GM12878 (cell line): ENCODE data around the gene MAN2A1. TPM values are rescaled to one million over a fixed set of nuclear protein-coding genes. Genes with fewer than 3 reads are reported as not detected.
A peak's percentile ranks its signal among the peaks of the same experiment; 100 is the strongest.

Source experiments
- ATAC-seq: fragments of 200-7000 bp; cut with Tn5 transposase; 3 replicates; pipeline ENCODE4 v1.9.1; 2020; ENCODE audit warnings: mild to moderate bottlenecking, moderate library complexity
- BruUV-seq: library from RNA; stranded (reverse); fragments of 400-500 nt; replicated peaks from 2 replicates; lab custom pipeline; 2021; lab: Mats Ljungman, UMichigan
- CTCF ChIA-PET: fragments of 300-600 bp; sonication (Branson Sonifier 250); formaldehyde crosslinking; extraction: SDS; loops from one replicate; lab custom pipeline; 2021; ENCODE audit warnings: inconsistent platforms; lab: Yijun Ruan, JAX
- POLR2A ChIA-PET: fragments of 350-600 bp; formaldehyde crosslinking; extraction: SDS; loops from one replicate; lab custom pipeline; 2021; ENCODE audit warnings: inconsistent platforms; lab: Charles Lee
- RAD21 ChIA-PET: fragments of 300-600 bp; sonication (Branson Sonifier 250); formaldehyde crosslinking; loops from one replicate; lab custom pipeline; 2023; ENCODE audit warnings: antibody characterized with exemption; ENCODE audit not compliant: unreplicated experiment; lab: Charles Lee
- SMC1A ChIA-PET: fragments of 300-600 bp; sonication (Branson Sonifier 250); formaldehyde crosslinking; loops from one replicate; lab custom pipeline; 2023; ENCODE audit not compliant: unreplicated experiment, uncharacterized antibody; lab: Charles Lee
- DNase-seq: peaks from one replicate; pipeline ENCODE4 v3.0.0-alpha.2; 2011; ENCODE audit warnings: low read depth, low spot score
- FAIRE-seq: peaks from 3 replicates; lab custom pipeline; 2011; peaks lifted over from hg19 to GRCh38; lab: Jason Lieb, UNC
- H2AFZ ChIP-seq: 2 replicates; pipeline ENCODE4 v1.6.0; 2011; ENCODE audit warnings: low read depth, low read length, control low read depth; ENCODE audit not compliant: control insufficient read depth
- H3K27ac ChIP-seq: 2 replicates; pipeline ENCODE4 v1.5.1; 2011; ENCODE audit warnings: control low read depth; ENCODE audit not compliant: control insufficient read depth, insufficient read depth
- H3K27me3 ChIP-seq, 2 experiments: replicated peaks in 1 of 2; 2 replicates each; pipeline versions ENCODE4 v1.6.0 to v1.6.1; 2011; ENCODE audit warnings: low read length in 1 of 2; ENCODE audit not compliant: control insufficient read depth in 2 of 2, insufficient read depth in 2 of 2
- H3K36me3 ChIP-seq, 2 experiments: 2 replicates each; pipeline ENCODE4 v1.5.1; 2011; ENCODE audit warnings: low read length in 1 of 2; ENCODE audit not compliant: control insufficient read depth in 2 of 2, insufficient read depth in 2 of 2
- H3K4me1 ChIP-seq: 2 replicates; pipeline ENCODE4 v1.6.1; 2011; ENCODE audit warnings: mild to moderate bottlenecking, low read length, moderate library complexity, mixed read lengths; ENCODE audit not compliant: control insufficient read depth, insufficient read depth
- H3K4me2 ChIP-seq: 2 replicates; pipeline ENCODE4 v1.6.0; 2011; ENCODE audit warnings: control low read depth; ENCODE audit not compliant: control insufficient read depth, insufficient read depth
- H3K4me3 ChIP-seq: fragments of 200-600 bp; sonication (generic); 2 replicates; pipeline ENCODE4 v1.5.1; 2016
- H3K79me2 ChIP-seq: 2 replicates; pipeline ENCODE4 v1.6.0; 2011; ENCODE audit warnings: low read length; ENCODE audit not compliant: control insufficient read depth, insufficient read depth
- H3K9ac ChIP-seq: 2 replicates; pipeline ENCODE4 v1.8.0; 2011; ENCODE audit warnings: low read length, control low read depth, mixed read lengths; ENCODE audit not compliant: control insufficient read depth, insufficient read depth
- H3K9me3 ChIP-seq: replicated peaks from 3 replicates; pipeline ENCODE4 v1.5.1; 2011; ENCODE audit warnings: mild to moderate bottlenecking, low read length; ENCODE audit not compliant: control insufficient read depth, insufficient read depth
- H4K20me1 ChIP-seq: 2 replicates; pipeline ENCODE4 v1.6.0; 2011; ENCODE audit not compliant: control insufficient read depth, insufficient read depth
- FOXM1 ChIP-seq: IDR thresholded peaks from 2 replicates; pipeline ENCODE4 v1.6.1; 2012; ENCODE audit warnings: low read depth, mild to moderate bottlenecking, inconsistent platforms, low read length, moderate library complexity
- JUND ChIP-seq: IDR thresholded peaks from 2 replicates; pipeline ENCODE4 v1.6.1; 2012; ENCODE audit warnings: low read depth, mild to moderate bottlenecking, low read length, improper control_type of control experiment, moderate library complexity
- KAT2A ChIP-seq: conservative IDR thresholded peaks from 2 replicates; pipeline ENCODE4 v1.6.1; 2011; ENCODE audit warnings: low read depth, low read length; ENCODE audit not compliant: control insufficient read depth
- TARDBP ChIP-seq: IDR thresholded peaks from 2 replicates; pipeline ENCODE4 v1.6.1; 2016; ENCODE audit warnings: borderline replicate concordance
- ZNF217 ChIP-seq: fragments of 450-650 bp; IDR thresholded peaks from 2 replicates; pipeline ENCODE4 v1.6.1; 2017; ENCODE audit warnings: antibody characterized with exemption, mild to moderate bottlenecking
- WGBS: methylation state at CpG from one replicate; pipeline ENCODE4 v1.1.6; 2016; ENCODE audit warnings: low lambda C conversion rate; ENCODE audit not compliant: insufficient replicate concordance, insufficient coverage; ENCODE audit errors: missing lambda C conversion rate; 5-methylcytosine and 5-hydroxymethylcytosine counted together
- in situ Hi-C: fragments of 300-500 bp; cut with MboI; formaldehyde crosslinking; loops from 9 replicates; pipeline ENCODE4 v1.14.3; 2018; ENCODE audit warnings: mixed read lengths
- intact Hi-C: fragments of 100-400 bp; cut with micrococcal nuclease; formaldehyde crosslinking; loops from one replicate; pipeline ENCODE4 v1.14.2; 2022; ENCODE audit not compliant: unreplicated experiment
- polyA plus RNA-seq, 11 experiments: library from polyadenylated mRNA; depleted of rRNA in 4 of 11; unstranded in 6 of 11; stranded (reverse) in 5 of 11; fragments of >200 nt; fragmentation: Nextera tagmentation in 4 of 11; fragmentation: Illumina TruSeq in 1 of 11; extraction: Ambion mirVana in 4 of 11; extraction: Trizol in 1 of 11; gene quantifications; 1 replicate in 1 of 11; 2 replicates in 10 of 11; pipeline versions ENCODE4 v1.2.1 to v1.2.3, GENCODE V29; 2011 to 2016; ENCODE audit warnings: inconsistent platforms in 2 of 11, missing spikeins in 2 of 11, low read depth in 1 of 11
- total RNA-seq, 4 experiments: library from RNA; depleted of rRNA in 3 of 4; stranded (reverse); fragments of >200 nt in 3 of 4; fragmentation: Illumina TruSeq in 1 of 4; extraction: Trizol in 1 of 4; gene quantifications; 2 replicates each; pipeline versions ENCODE4 v1.2.1 to v1.2.3, GENCODE V29; 2013 to 2021
- TF ChIP-seq, protein P1 (sequence below): IDR thresholded peaks from 2 replicates; pipeline ENCODE4 v1.6.1; 2012; ENCODE audit warnings: improper control_type of control experiment, low read depth, low read length; ENCODE audit not compliant: insufficient replicate concordance
- TF ChIP-seq, protein P2 (sequence below): fragments of 450-650 bp; IDR thresholded peaks from 2 replicates; pipeline ENCODE4 v1.6.1; 2016; ENCODE audit warnings: mild to moderate bottlenecking
- TF ChIP-seq, protein P3 (sequence below): fragments of 450-650 bp; formaldehyde crosslinking; IDR thresholded peaks from 2 replicates; pipeline ENCODE4 v1.4.0; 2020; ENCODE audit warnings: mild to moderate bottlenecking, moderate library complexity
- TF ChIP-seq, protein P4 (sequence below): IDR thresholded peaks from 2 replicates; pipeline ENCODE4 v1.6.1; 2012; ENCODE audit warnings: low read depth, low read length, improper control_type of control experiment

The MAN2A1 gene
- total and polyA plus RNA-seq, 10 of the 15 experiments (the other 5 are each of a cell fraction or from before 2014, with no cell fraction given), result 4.2 to 27.9 (median 10.5) TPM

DNA sequence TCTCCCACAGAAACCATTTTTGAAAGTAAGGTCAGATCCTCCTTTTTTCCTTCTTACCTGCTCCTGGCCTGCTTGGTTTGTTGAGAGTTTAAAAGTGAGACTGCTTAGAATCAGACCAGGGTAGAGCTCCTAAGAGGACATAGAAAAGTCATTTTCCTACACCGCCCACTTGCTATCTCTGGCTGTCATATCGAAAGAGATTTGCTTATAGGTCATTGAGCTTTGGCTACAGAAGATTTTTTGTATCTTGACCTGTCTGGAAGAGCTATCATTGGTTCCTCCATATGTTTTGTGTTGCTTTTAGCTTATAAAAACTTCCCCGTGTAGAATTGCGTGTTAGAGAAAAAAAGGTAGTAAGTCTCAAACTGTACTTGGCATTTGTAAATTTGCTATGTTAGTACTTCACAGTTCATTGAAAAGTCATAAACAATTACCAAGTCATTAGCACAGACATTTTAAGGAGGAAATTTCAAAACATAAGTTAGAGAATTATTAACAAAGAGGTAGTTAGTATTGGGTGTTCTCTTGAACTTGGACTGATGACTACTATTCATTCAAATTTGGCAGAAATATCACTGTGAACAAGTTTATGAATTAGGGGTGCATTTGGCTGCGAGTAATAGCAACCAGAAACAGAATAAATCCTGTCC is 96.6 kb downstream of the MAN2A1 start (continued):
- TF ChIP-seq, protein P1, sequence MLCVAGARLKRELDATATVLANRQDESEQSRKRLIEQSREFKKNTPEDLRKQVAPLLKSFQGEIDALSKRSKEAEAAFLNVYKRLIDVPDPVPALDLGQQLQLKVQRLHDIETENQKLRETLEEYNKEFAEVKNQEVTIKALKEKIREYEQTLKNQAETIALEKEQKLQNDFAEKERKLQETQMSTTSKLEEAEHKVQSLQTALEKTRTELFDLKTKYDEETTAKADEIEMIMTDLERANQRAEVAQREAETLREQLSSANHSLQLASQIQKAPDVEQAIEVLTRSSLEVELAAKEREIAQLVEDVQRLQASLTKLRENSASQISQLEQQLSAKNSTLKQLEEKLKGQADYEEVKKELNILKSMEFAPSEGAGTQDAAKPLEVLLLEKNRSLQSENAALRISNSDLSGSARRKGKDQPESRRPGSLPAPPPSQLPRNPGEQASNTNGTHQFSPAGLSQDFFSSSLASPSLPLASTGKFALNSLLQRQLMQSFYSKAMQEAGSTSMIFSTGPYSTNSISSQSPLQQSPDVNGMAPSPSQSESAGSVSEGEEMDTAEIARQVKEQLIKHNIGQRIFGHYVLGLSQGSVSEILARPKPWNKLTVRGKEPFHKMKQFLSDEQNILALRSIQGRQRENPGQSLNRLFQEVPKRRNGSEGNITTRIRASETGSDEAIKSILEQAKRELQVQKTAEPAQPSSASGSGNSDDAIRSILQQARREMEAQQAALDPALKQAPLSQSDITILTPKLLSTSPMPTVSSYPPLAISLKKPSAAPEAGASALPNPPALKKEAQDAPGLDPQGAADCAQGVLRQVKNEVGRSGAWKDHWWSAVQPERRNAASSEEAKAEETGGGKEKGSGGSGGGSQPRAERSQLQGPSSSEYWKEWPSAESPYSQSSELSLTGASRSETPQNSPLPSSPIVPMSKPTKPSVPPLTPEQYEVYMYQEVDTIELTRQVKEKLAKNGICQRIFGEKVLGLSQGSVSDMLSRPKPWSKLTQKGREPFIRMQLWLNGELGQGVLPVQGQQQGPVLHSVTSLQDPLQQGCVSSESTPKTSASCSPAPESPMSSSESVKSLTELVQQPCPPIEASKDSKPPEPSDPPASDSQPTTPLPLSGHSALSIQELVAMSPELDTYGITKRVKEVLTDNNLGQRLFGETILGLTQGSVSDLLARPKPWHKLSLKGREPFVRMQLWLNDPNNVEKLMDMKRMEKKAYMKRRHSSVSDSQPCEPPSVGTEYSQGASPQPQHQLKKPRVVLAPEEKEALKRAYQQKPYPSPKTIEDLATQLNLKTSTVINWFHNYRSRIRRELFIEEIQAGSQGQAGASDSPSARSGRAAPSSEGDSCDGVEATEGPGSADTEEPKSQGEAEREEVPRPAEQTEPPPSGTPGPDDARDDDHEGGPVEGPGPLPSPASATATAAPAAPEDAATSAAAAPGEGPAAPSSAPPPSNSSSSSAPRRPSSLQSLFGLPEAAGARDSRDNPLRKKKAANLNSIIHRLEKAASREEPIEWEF, result no peak
- no peak for TF ChIP-seq KAT2A

DNA sequence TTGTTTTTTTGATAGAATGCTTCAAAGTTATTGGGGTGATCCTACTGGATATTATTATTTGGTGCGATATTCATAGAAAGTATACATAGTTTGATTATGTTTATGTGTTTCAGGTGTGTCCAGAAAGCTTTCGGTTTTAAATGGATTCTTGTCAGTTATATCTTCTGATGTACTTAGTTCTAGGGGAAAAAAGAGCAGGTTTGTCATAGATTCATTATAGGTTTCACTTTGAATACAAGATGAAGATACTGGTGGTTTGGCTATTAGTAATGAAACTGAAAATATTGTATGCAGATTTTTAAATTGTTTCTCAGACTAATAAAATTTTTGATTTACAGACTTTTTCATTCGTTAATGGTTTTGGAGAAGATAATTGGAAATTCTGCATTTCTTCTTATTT is 98.9 kb downstream of the MAN2A1 start:
- FAIRE-seq, result peak; percentile 62
- TF ChIP-seq JUND (no peak), TARDBP (no peak), FOXM1 (no peak), ZNF217 (peak; percentile 94; the same call in 1 of the 2 replicates)
- TF ChIP-seq, protein P2, sequence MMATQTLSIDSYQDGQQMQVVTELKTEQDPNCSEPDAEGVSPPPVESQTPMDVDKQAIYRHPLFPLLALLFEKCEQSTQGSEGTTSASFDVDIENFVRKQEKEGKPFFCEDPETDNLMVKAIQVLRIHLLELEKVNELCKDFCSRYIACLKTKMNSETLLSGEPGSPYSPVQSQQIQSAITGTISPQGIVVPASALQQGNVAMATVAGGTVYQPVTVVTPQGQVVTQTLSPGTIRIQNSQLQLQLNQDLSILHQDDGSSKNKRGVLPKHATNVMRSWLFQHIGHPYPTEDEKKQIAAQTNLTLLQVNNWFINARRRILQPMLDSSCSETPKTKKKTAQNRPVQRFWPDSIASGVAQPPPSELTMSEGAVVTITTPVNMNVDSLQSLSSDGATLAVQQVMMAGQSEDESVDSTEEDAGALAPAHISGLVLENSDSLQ, result peak; percentile 23; the same call in 1 of the 2 replicates
- TF ChIP-seq, protein P3, sequence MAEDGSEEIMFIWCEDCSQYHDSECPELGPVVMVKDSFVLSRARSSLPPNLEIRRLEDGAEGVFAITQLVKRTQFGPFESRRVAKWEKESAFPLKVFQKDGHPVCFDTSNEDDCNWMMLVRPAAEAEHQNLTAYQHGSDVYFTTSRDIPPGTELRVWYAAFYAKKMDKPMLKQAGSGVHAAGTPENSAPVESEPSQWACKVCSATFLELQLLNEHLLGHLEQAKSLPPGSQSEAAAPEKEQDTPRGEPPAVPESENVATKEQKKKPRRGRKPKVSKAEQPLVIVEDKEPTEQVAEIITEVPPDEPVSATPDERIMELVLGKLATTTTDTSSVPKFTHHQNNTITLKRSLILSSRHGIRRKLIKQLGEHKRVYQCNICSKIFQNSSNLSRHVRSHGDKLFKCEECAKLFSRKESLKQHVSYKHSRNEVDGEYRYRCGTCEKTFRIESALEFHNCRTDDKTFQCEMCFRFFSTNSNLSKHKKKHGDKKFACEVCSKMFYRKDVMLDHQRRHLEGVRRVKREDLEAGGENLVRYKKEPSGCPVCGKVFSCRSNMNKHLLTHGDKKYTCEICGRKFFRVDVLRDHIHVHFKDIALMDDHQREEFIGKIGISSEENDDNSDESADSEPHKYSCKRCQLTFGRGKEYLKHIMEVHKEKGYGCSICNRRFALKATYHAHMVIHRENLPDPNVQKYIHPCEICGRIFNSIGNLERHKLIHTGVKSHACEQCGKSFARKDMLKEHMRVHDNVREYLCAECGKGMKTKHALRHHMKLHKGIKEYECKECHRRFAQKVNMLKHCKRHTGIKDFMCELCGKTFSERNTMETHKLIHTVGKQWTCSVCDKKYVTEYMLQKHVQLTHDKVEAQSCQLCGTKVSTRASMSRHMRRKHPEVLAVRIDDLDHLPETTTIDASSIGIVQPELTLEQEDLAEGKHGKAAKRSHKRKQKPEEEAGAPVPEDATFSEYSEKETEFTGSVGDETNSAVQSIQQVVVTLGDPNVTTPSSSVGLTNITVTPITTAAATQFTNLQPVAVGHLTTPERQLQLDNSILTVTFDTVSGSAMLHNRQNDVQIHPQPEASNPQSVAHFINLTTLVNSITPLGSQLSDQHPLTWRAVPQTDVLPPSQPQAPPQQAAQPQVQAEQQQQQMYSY (CRISPR knock-in tag), result no peak
- TF ChIP-seq, protein P4, sequence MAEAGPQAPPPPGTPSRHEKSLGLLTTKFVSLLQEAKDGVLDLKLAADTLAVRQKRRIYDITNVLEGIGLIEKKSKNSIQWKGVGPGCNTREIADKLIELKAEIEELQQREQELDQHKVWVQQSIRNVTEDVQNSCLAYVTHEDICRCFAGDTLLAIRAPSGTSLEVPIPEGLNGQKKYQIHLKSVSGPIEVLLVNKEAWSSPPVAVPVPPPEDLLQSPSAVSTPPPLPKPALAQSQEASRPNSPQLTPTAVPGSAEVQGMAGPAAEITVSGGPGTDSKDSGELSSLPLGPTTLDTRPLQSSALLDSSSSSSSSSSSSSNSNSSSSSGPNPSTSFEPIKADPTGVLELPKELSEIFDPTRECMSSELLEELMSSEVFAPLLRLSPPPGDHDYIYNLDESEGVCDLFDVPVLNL, result no peak

More for the DNA sequence above, 98.9 kb downstream of the MAN2A1 start:
- ChIA-PET RAD21 (interaction anchor here (1.1 kb wide), 1 partner anchor 96 kb away, joined by 4 read pairs; no protein-coding TSS in a partner anchor), SMC1A (interaction anchor here (0.9 to 1.4 kb wide), 3 partner anchors 13 to 93 kb away, joined by 3 to 6 read pairs (median 3); no protein-coding TSS in a partner anchor), POLR2A (interaction anchor here (0.6 kb wide), 1 partner anchor 74 kb away, joined by 4 read pairs; no protein-coding TSS in a partner anchor), CTCF (interaction anchor here (0.6 to 1.0 kb wide), 4 partner anchors 12 to 100 kb away, joined by 3 to 4 read pairs (median 3); partner anchors contain the start of gene MAN2A1)
- no TSS peak for BruUV-seq
- Histone ChIP-seq H3K4me3 (0 out of 2 replicates have a peak overlapping the region, but pooled peaks have one; percentile 13), H3K9me3 (no peaks in the 10 kb centered on the region), H3K4me2 (no peak overlapping the region), H3K36me3 (no peaks in the 10 kb centered on the region; a peak in 1 of 4 replicates), H2AFZ (no peak overlapping the region), H3K27ac (no peak overlapping the region), H3K79me2 (no peaks in the 10 kb centered on the region), H3K9ac (no peak overlapping the region), H3K4me1 (no peaks in the 10 kb centered on the region), H4K20me1 (no peaks in the 10 kb centered on the region), H3K27me3 (no peaks in the 10 kb centered on the region)
- DNase-seq (no peak), ATAC-seq (peak; percentile 94)
- in situ Hi-C loops (no loop called here), intact Hi-C loops (loop anchor here (5.0 kb wide), 1 partner anchor 96 kb away; no protein-coding TSS in a partner anchor)
- WGBS, result 19% methylated on average over 3 of the region's 3 CpGs
